Activated B cell treated with CpG ODN at 0.5 μM for 24 hours (primary cell): ENCODE data around the gene FAHD1. TPM values are rescaled to one million over a fixed set of nuclear protein-coding genes. Genes with fewer than 3 reads are reported as not detected.

Source experiments
- ATAC-seq: fragments of 200-7000 bp; cut with Tn5 transposase; one replicate; pipeline ENCODE4 v1.10.0; 2021; ENCODE audit warnings: low read depth, mild to moderate bottlenecking, moderate library complexity
- CTCF ChIA-PET: fragments of 350-600 bp; sonication (Branson Sonifier 250); formaldehyde crosslinking; loops from one replicate; lab custom pipeline; 2021; ENCODE audit warnings: antibody characterized with exemption; lab: Charles Lee
- POLR2A ChIA-PET: fragments of 350-600 bp; sonication (Branson Sonifier 250); formaldehyde crosslinking; loops from one replicate; lab custom pipeline; 2021; ENCODE audit warnings: antibody characterized with exemption; lab: Charles Lee
- DNase-seq: peaks from one replicate; pipeline ENCODE4 v3.0.0; 2022
- H3K27ac Mint-ChIP-seq: one replicate; pipeline ENCODE4 v1.8.0; 2020; ENCODE audit warnings: mixed read lengths
- H3K27me3 Mint-ChIP-seq: one replicate; pipeline ENCODE4 v1.8.0; 2021; ENCODE audit warnings: mixed read lengths
- H3K36me3 Mint-ChIP-seq: one replicate; pipeline ENCODE4 v1.8.0; 2021; ENCODE audit warnings: low read depth, mixed read lengths
- H3K4me1 Mint-ChIP-seq: one replicate; pipeline ENCODE4 v1.8.0; 2021; ENCODE audit warnings: mixed read lengths
- H3K4me3 Mint-ChIP-seq: one replicate; pipeline ENCODE4 v1.8.0; 2020; ENCODE audit warnings: mild to moderate bottlenecking, mixed read lengths
- H3K9me3 Mint-ChIP-seq: one replicate; pipeline ENCODE4 v1.8.0; 2020; ENCODE audit warnings: mixed read lengths
- CTCF ChIP-seq: fragments of 200-600 bp; IDR thresholded peaks from one replicate; pipeline ENCODE4 v1.8.0; 2022; ENCODE audit warnings: antibody characterized with exemption, mild to moderate bottlenecking
- intact Hi-C: fragments of 100-400 bp; cut with micrococcal nuclease; formaldehyde crosslinking; loops from one replicate; pipeline ENCODE4 v1.15.1; 2024
- total RNA-seq: library from RNA; stranded (reverse); gene quantifications from 2 replicates; pipeline ENCODE4 v1.2.3, GENCODE V29; 2022

The FAHD1 gene
- total RNA-seq, 1 donor from 2014 or later = 10.2 TPM

- Mint-ChIP-seq H3K36me3 (peaks cover 43% of the 10 kb centered on the region), H3K9me3 (no peaks in the 10 kb centered on the region), H3K4me3 (no peak overlapping the region), H3K27ac (no peak overlapping the region), H3K27me3 (no peaks in the 10 kb centered on the region), H3K4me1 (no peaks in the 10 kb centered on the region)
- intact Hi-C loops = no loop called here
- TF ChIP-seq CTCF = no peak
- CTCF ChIA-PET = no interaction called here
- no peak for DNase-seq
- ATAC-seq = no peak
- POLR2A ChIA-PET = no interaction called here
These were observed 16.5 kb upstream of the FAHD1 start for GRCh38 chr16:1810536-1810935.

- Mint-ChIP-seq H3K36me3 (peaks cover 41% of the 10 kb centered on the region), H3K27ac (no peak overlapping the region), H3K4me1 (no peaks in the 10 kb centered on the region), H3K9me3 (no peaks in the 10 kb centered on the region), H3K27me3 (no peaks in the 10 kb centered on the region), H3K4me3 (no peak overlapping the region)
- DNase-seq (no peak), ATAC-seq (peak; percentile 66)
- CTCF ChIA-PET = no interaction called here
- POLR2A ChIA-PET = no interaction called here
- no peak for TF ChIP-seq CTCF
- intact Hi-C loops = no loop called here
These were observed 14.3 kb upstream of the FAHD1 start for GRCh38 chr16:1812732-1813163.

GRCh38 chr16:1815461-1815860 is 11.5 kb upstream of the FAHD1 start:
- DNase-seq = no peak
- intact Hi-C loops = no loop called here
- POLR2A ChIA-PET = no interaction called here

GRCh38 chr16:1816396-1817275 is 10.4 kb upstream of the FAHD1 start:
- DNase-seq (no peak), ATAC-seq (no peak)
- intact Hi-C loops = no loop called here
- Mint-ChIP-seq H3K4me3 (no peak overlapping the region), H3K36me3 (peaks cover 45% of the 10 kb centered on the region), H3K27ac (no peak overlapping the region), H3K4me1 (no peaks in the 10 kb centered on the region), H3K9me3 (no peaks in the 10 kb centered on the region), H3K27me3 (no peaks in the 10 kb centered on the region)
- CTCF ChIA-PET = no interaction called here
- POLR2A ChIA-PET = no interaction called here
- no peak for TF ChIP-seq CTCF

More at GRCh38 chr16:1815461-1815860, 11.5 kb upstream of the FAHD1 start:
- Mint-ChIP-seq H3K27ac (peak overlapping the region; percentile 20), H3K9me3 (no peaks in the 10 kb centered on the region), H3K4me3 (no peak overlapping the region), H3K36me3 (peaks cover 39% of the 10 kb centered on the region), H3K4me1 (no peaks in the 10 kb centered on the region), H3K27me3 (no peaks in the 10 kb centered on the region)
- CTCF ChIA-PET = no interaction called here
- no peak for TF ChIP-seq CTCF
- ATAC-seq = no peak

- H3K36me3 Mint-ChIP-seq = peaks cover 45% of the 10 kb centered on the region
- CTCF ChIA-PET = no interaction called here
- no peak overlapping the region for H3K27ac Mint-ChIP-seq
- no peaks in the 10 kb centered on the region for H3K9me3 Mint-ChIP-seq
- no peaks in the 10 kb centered on the region for H3K4me1 Mint-ChIP-seq
- no peak for DNase-seq
- H3K4me3 Mint-ChIP-seq = no peak overlapping the region
- no peaks in the 10 kb centered on the region for H3K27me3 Mint-ChIP-seq
- POLR2A ChIA-PET = no interaction called here
- TF ChIP-seq CTCF = no peak
- intact Hi-C loops = no loop called here
- no peak for ATAC-seq
These were observed 9.8 kb upstream of the FAHD1 start for GRCh38 chr16:1817276-1817589.
